Activated CD8-positive, alpha-beta memory T cell treated with anti-CD3 and anti-CD28 coated beads, Interleukin-2, amount 50 U/mL, for 1 hour (primary cell): ENCODE results near the gene ZBTB1.
"Not testable (repeated sequence)": the region's sequence is repeated elsewhere in the genome, so short reads cannot be mapped to it uniquely, and the experiment has no call there.

Experiments used
- DNase-seq: peaks from one replicate; pipeline ENCODE4 v3.0.0-alpha.2; 2020; ENCODE audit errors: extremely low read depth

ZBTB1 gene

GRCh38 chr14:64569646-64570045, 65.1 kb downstream of the ZBTB1 start:
- DNase-seq, result not testable (repeated sequence)

GRCh38 chr14:64572386-64573104, 68.0 kb downstream of the ZBTB1 start:
- no peak for DNase-seq

DNA sequence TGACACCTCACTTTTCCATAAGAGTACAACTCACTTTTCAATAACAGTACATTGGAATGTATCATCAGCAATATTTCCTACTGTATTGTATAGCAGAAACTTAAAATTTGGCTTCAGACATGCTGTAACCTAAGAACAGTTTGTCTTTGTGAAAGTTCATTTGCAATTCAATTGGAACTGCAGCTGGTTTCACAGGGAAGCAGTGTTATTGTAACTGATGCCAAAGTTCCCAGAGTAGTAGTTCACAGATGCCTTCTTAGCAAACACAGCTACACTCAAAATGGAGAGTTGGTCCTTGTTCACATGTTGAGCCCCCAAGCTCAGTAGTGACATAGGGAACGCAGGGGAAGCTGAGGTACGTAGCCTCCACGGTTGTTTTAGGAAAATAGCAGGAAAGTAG, 68.5 kb downstream of the ZBTB1 start:
- DNase-seq, result no peak
